ENCODE data around the gene RELN.

RELN gene

DNA sequence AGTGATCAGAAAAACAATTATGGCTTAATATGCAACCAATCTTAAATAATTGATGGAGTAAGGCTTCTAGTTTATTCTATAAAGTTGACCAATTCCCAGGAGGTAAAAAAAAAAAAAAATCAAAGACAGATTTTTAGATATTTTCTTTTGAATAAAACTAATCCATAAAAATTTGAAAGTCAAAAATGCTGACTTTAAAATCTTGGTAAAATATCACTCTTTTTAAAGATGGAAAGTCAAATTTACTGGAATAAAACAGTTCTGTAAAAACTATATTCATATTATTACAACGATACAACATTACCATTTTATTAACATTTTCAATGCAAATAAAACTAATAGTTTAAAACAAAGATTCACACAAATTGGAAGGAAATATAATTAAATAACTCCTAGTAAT, 5.4 kb downstream of the RELN start:
- Histone ChIP-seq H3K9me2 (replicated peaks; ENCODE audit: low read depth, low read length) (no peaks in the 10 kb centered on the region), H3K36me3 (ENCODE audit: insufficient read depth, low read length) (no peaks in the 10 kb centered on the region), H3K9me3 (ENCODE audit: insufficient read depth, low read depth, low read length) (no peaks in the 10 kb centered on the region), H3K9ac (ENCODE audit: low read depth, low read length, poor library complexity, severe bottlenecking) (no peak overlapping the region), H3K4me2 (ENCODE audit: low read depth, low read length, poor library complexity, severe bottlenecking) (no peak overlapping the region), H3K4me3 (ENCODE audit: low read length, poor library complexity, severe bottlenecking) (no peak overlapping the region), H3F3A (ENCODE audit: low read depth) (no peaks in the 10 kb centered on the region), H4K20me1 (ENCODE audit: insufficient read depth, low read length, poor library complexity, severe bottlenecking) (no peaks in the 10 kb centered on the region), H3K27me3 (ENCODE audit: insufficient read depth, low read length, poor library complexity, severe bottlenecking) (no peaks in the 10 kb centered on the region), H3K4me1 (ENCODE audit: insufficient read depth, low read length, poor library complexity, severe bottlenecking) (no peaks in the 10 kb centered on the region), H3K79me2 (ENCODE audit: insufficient read depth, low read length) (no peaks in the 10 kb centered on the region), H2AFZ (ENCODE audit: low read length) (no peak overlapping the region)
- no peak for TF ChIP-seq EZH2phosphoT487 (IDR thresholded peaks at IDR 0.05; ENCODE audit: borderline replicate concordance)
- TF ChIP-seq, protein P1, sequence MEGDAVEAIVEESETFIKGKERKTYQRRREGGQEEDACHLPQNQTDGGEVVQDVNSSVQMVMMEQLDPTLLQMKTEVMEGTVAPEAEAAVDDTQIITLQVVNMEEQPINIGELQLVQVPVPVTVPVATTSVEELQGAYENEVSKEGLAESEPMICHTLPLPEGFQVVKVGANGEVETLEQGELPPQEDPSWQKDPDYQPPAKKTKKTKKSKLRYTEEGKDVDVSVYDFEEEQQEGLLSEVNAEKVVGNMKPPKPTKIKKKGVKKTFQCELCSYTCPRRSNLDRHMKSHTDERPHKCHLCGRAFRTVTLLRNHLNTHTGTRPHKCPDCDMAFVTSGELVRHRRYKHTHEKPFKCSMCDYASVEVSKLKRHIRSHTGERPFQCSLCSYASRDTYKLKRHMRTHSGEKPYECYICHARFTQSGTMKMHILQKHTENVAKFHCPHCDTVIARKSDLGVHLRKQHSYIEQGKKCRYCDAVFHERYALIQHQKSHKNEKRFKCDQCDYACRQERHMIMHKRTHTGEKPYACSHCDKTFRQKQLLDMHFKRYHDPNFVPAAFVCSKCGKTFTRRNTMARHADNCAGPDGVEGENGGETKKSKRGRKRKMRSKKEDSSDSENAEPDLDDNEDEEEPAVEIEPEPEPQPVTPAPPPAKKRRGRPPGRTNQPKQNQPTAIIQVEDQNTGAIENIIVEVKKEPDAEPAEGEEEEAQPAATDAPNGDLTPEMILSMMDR (conservative IDR thresholded peaks at IDR 0.05; ENCODE audit: low read length), result no peak

DNA sequence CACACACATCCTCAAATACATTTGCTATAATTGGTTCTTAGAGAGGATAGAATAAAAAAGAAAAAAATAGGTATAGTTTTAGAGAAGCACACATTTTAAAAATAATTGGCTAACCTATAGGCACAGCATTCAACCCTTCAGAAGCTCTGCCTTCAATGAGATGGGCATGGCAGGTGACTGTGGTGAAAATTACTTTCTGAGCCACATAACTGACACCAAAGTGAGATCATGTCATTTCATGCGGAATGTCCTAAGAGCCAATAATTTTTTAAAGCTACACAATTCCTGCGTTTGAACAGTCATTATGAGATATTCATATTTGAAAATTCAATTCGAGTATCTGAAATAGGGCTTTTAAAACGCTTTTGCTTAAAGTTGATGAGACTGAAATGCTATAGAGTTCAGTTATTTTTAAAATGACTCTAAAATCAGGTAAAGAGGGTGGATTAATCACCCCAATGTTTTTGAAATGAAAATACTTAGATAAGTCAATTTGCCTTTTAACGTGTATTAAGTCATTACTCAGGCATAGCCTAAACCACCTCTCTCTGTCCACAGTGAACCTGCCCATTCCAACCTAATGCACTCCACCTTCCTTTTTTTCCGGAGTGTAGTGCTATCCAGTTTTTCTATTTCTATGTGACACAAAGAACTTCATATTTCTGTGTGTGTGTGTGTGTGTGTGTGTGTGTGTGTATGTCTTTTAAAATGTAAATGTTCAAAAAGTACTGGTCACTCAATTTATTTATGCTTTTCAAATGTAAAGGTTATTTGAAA, 6.1 kb downstream of the RELN start:
- Histone ChIP-seq H3K36me3 (ENCODE audit: insufficient read depth, low read length) (no peaks in the 10 kb centered on the region), H3K9me2 (replicated peaks; ENCODE audit: low read depth, low read length) (no peaks in the 10 kb centered on the region), H3K9ac (ENCODE audit: low read depth, low read length, poor library complexity, severe bottlenecking) (no peak overlapping the region), H3K4me3 (ENCODE audit: low read length, poor library complexity, severe bottlenecking) (no peak overlapping the region), H3K27me3 (ENCODE audit: insufficient read depth, low read length, poor library complexity, severe bottlenecking) (no peaks in the 10 kb centered on the region), H3K9me3 (ENCODE audit: insufficient read depth, low read depth, low read length) (no peaks in the 10 kb centered on the region), H4K20me1 (ENCODE audit: insufficient read depth, low read length, poor library complexity, severe bottlenecking) (no peaks in the 10 kb centered on the region), H2AFZ (ENCODE audit: low read length) (no peak overlapping the region), H3K4me2 (ENCODE audit: low read depth, low read length, poor library complexity, severe bottlenecking) (no peak overlapping the region), H3K79me2 (ENCODE audit: insufficient read depth, low read length) (no peaks in the 10 kb centered on the region), H3K4me1 (ENCODE audit: insufficient read depth, low read length, poor library complexity, severe bottlenecking) (no peaks in the 10 kb centered on the region), H3F3A (ENCODE audit: low read depth) (no peaks in the 10 kb centered on the region)
- TF ChIP-seq EZH2phosphoT487 (IDR thresholded peaks at IDR 0.05; ENCODE audit: borderline replicate concordance), result no peak
- TF ChIP-seq, protein P1 (conservative IDR thresholded peaks at IDR 0.05; ENCODE audit: low read length), result no peak

DNA sequence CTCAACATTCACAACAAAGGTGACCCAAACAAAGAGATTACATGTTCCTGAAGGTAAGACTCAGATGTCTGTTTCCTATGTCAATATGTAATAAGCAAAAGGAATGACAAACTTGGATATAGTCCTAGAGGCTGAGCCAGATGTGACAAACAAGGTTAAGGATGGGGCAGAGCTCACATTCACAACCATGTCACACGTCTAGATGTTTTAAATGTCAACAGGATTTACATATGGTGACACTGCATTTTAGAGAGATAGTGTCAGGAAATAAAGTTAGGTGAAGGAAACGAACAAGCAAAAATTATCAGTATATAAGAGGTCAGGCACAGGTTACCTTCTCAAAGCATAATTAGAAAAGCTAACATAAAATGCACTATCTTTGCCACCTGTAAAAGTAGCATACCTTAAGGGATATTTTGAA, 8.4 kb downstream of the RELN start:
- Histone ChIP-seq H3F3A (ENCODE audit: low read depth) (no peaks in the 10 kb centered on the region), H3K9me3 (ENCODE audit: insufficient read depth, low read depth, low read length) (no peaks in the 10 kb centered on the region), H3K79me2 (ENCODE audit: insufficient read depth, low read length) (no peaks in the 10 kb centered on the region), H3K4me2 (ENCODE audit: low read depth, low read length, poor library complexity, severe bottlenecking) (no peak overlapping the region), H3K4me3 (ENCODE audit: low read length, poor library complexity, severe bottlenecking) (no peak overlapping the region), H3K9ac (ENCODE audit: low read depth, low read length, poor library complexity, severe bottlenecking) (no peak overlapping the region), H3K36me3 (ENCODE audit: insufficient read depth, low read length) (no peaks in the 10 kb centered on the region), H2AFZ (ENCODE audit: low read length) (no peak overlapping the region), H3K4me1 (ENCODE audit: insufficient read depth, low read length, poor library complexity, severe bottlenecking) (no peaks in the 10 kb centered on the region), H3K27me3 (ENCODE audit: insufficient read depth, low read length, poor library complexity, severe bottlenecking) (no peaks in the 10 kb centered on the region), H4K20me1 (ENCODE audit: insufficient read depth, low read length, poor library complexity, severe bottlenecking) (no peaks in the 10 kb centered on the region), H3K9me2 (replicated peaks; ENCODE audit: low read depth, low read length) (no peaks in the 10 kb centered on the region)
- TF ChIP-seq EZH2phosphoT487 (IDR thresholded peaks at IDR 0.05; ENCODE audit: borderline replicate concordance), result no peak
- TF ChIP-seq, protein P1 (conservative IDR thresholded peaks at IDR 0.05; ENCODE audit: low read length), result no peak
